Measurements from ENCODE around the gene ECM2.

The ECM2 gene

GRCh38 chr9:92527291-92527828 lies 8.4 kb downstream of the ECM2 start:
- no peak for DNase-seq

GRCh38 chr9:92525306-92525705 lies 10.5 kb downstream of the ECM2 start:
- DNase-seq = no peak

- DNase-seq = no peak
These were observed 10.9 kb downstream of the ECM2 start for GRCh38 chr9:92524881-92525280.

- DNase-seq = no peak
These were observed 12.5 kb downstream of the ECM2 start for GRCh38 chr9:92522983-92523970.

GRCh38 chr9:92520837-92521236 lies 15.0 kb downstream of the ECM2 start:
- DNase-seq = no peak

GRCh38 chr9:92518199-92518598 lies 17.6 kb downstream of the ECM2 start:
- DNase-seq = no peak

GRCh38 chr9:92517046-92517445 lies 18.7 kb downstream of the ECM2 start:
- DNase-seq = no peak

- no peak for DNase-seq
These were observed 19.3 kb downstream of the ECM2 start for GRCh38 chr9:92516521-92516920.

GRCh38 chr9:92514635-92515034 lies 21.2 kb downstream of the ECM2 start:
- no peak for DNase-seq

- DNase-seq = no peak
These were observed 22.4 kb downstream of the ECM2 start for GRCh38 chr9:92513349-92513748.

GRCh38 chr9:92512622-92513021 lies 23.2 kb downstream of the ECM2 start:
- no peak for DNase-seq

GRCh38 chr9:92510747-92511146 lies 25.0 kb downstream of the ECM2 start:
- DNase-seq = no peak

GRCh38 chr9:92509050-92509449 lies 26.7 kb downstream of the ECM2 start:
- no peak for DNase-seq

GRCh38 chr9:92508018-92508820 lies 27.6 kb downstream of the ECM2 start:
- no peak for DNase-seq

- no peak for DNase-seq
These were observed 28.3 kb downstream of the ECM2 start for GRCh38 chr9:92507496-92507895.

GRCh38 chr9:92507005-92507404 lies 28.8 kb downstream of the ECM2 start:
- DNase-seq = no peak

- no peak for DNase-seq
These were observed 29.5 kb downstream of the ECM2 start for GRCh38 chr9:92506184-92506857.

- no peak for DNase-seq
These were observed 30.9 kb downstream of the ECM2 start for GRCh38 chr9:92504881-92505280.

- no peak for DNase-seq
These were observed 32.6 kb downstream of the ECM2 start for GRCh38 chr9:92503156-92503555.

GRCh38 chr9:92501671-92502393 lies 34.0 kb downstream of the ECM2 start:
- DNase-seq = peak; percentile 24

- DNase-seq = no peak
These were observed 35.1 kb downstream of the ECM2 start for GRCh38 chr9:92500725-92501124.

GRCh38 chr9:92499701-92500100 lies 36.1 kb downstream of the ECM2 start:
- no peak for DNase-seq
